Eye (tissue), 1 donor: ENCODE measurements around the gene USP24.
A peak's percentile ranks its signal among the peaks of the same experiment; 100 is the strongest.
"Not testable (repeated sequence)": the region's sequence is repeated elsewhere in the genome, so short reads cannot be mapped to it uniquely, and the experiment has no call there.

Experiments
- DNase-seq: peaks from one replicate; pipeline ENCODE4 v3.0.0-alpha.2; 2015

USP24 gene

GRCh38 chr1:55154616-55155015, 60.5 kb downstream of the USP24 start:
- DNase-seq = no peak

DNA sequence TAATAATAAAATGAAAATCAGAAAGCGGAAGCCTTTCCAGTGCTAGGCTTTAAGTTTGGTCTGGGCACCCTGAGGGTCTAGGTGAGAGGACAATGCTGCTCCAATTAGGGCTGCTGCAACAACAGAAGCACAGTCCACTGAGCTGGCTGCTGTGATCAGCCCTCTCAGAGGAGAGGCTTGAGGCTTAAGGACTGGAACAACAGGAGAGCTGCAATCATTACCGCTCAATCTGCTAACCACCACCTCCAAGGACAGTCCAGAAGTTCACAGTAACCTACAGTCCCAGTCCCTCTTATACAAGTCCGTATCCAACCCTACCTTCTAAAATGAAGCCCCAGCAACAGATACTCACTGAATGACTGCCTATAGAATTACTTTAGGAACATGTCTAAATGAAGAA, 62.1 kb downstream of the USP24 start:
- DNase-seq = peak; percentile 17

GRCh38 chr1:55150880-55151588, 64.1 kb downstream of the USP24 start:
- no peak for DNase-seq

DNA sequence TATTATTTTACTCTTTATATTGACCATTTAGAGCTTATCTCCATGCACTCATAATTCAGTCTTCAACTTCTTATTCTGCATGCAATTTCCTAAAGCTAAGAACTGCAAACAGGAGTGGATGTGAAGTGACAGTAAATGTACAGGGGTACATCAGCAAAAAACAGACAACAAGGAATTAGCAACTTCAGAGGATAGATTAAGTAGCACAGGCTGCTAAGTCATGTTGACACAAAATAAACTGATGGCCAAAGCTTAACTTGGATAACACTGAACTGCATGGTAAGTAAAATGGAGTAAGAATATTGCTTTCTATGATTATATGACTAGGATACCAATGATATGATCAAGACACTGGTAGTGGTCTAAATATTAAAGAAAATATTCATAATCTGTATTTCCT, 66.5 kb downstream of the USP24 start:
- DNase-seq = no peak

DNA sequence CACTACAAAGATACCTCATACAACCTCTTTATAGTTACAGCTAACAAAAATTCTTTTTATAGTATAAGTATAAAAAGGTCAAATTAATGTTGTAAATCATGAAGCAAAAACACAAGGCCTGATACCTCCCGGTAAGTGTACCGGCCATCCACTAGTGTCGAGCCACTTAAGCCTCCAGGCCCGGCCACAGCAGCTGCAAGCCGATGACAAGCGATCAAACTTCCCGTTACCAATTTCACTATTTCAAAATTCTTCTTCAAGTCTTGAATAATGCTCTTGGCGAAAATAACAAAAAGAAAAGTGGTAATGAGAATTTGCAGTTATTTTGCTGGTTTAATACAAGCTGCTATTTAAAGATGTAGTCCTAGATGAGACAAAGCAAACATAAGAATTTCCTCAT, 67.6 kb downstream of the USP24 start:
- no peak for DNase-seq

GRCh38 chr1:55146781-55147180, 68.4 kb downstream of the USP24 start:
- no peak for DNase-seq

- DNase-seq = no peak
These were observed 70.3 kb downstream of the USP24 start for GRCh38 chr1:55144886-55145285.

GRCh38 chr1:55143684-55144083, 71.5 kb downstream of the USP24 start:
- no peak for DNase-seq

DNA sequence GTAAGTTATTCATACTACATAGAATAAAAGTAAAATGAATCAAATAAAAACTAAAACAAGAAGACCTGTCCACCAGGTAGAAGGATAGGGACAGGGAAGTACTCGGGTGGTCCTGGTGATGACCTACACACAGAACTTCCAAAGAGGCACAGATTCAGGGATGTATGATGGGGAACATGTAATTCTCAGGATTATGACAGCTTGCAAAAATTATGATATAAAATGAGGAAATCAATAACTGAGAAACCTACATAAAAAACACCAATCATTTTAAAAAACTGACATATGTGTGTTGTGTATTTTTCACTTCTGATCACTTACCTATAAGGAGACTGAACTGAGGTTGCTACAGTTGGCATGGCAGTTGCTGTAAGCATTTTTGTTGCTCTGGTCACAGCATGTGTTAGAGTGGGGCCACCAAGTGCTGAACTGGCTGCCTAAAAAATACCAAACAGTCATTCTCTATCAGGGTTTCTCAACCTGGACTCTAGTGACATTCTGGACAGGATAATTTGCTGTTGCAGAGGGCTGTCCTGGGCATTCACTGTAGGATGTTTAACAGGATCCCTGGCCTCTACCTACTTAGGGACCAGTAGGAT, 73.8 kb downstream of the USP24 start:
- no peak for DNase-seq

GRCh38 chr1:55140546-55140983, 74.6 kb downstream of the USP24 start:
- peak; percentile 93 for DNase-seq

DNA sequence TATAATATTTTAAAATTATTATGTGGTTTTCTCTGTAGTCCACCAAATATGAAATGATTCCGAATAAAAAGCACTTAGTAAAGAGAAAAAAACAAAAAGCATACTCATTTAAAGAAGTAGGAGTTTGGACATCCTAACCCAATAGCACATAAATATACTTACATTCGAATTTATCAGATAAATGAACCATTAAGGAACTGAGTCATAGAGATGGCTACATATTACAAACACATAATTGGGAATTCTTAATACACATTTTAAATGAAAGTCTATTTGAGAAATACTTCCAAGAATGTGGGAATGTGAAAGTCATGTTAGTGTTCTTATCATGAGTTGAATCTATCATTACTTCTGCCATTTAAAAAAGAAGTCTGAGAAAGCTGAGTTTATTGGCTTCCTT, 75.0 kb downstream of the USP24 start:
- DNase-seq = no peak

DNA sequence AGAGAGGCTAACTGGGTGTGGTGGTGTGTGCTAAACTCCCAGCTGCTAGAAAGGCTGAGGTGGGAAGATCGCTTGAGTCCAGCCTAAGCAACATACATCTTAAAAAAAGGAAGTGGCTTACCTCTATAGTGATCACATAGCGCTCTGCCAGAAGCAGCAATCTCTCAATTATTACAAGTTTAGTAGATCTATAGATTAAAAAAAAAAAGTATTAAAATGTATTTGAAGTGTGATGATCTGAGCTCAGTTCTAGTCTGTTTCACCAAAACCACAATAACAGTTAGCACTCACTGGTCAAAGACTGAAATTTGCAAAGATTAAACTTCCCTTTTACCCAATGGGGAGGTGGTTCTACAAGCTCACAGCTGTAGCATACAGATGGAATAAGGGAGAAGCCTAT, 76.3 kb downstream of the USP24 start:
- DNase-seq = no peak

- DNase-seq = no peak
These were observed 80.9 kb downstream of the USP24 start for GRCh38 chr1:55134152-55134808.

DNA sequence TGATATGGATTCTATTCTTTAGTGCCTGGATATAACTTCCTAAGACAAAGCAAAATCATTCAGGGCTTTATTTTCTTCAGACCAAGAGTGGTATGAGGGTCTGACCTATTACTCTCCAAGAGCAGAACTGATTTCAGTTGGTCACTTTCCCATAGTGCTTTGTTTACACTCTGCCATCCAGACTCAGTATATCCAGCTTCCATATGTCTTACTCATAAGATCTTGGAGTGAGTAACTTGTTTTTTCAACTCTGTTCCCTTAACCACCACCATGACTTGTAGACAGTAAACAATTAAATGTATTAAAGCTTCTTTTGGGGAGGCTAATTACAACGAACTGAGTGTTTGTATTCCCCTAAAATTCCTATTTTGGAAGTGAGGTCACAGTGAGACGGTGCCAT, 83.4 kb downstream of the USP24 start:
- no peak for DNase-seq

DNA sequence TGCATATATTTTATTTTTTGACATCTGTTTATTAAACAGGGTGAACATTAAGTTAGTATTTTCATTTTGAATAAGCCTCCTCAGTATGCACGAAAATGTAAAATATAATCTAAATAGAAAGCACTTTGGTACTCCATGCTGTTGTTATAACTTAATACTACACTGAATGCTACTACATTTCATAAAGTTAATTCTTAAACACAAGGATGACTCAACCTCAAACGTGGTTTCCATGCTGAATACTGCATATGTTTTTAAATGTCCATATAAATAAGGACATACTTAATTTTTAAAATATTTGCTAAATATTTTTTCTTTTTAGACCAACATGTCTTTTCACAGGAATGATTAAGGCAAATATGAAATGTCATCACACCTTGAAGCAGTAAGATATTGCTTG, 83.9 kb downstream of the USP24 start:
- DNase-seq = no peak

DNA sequence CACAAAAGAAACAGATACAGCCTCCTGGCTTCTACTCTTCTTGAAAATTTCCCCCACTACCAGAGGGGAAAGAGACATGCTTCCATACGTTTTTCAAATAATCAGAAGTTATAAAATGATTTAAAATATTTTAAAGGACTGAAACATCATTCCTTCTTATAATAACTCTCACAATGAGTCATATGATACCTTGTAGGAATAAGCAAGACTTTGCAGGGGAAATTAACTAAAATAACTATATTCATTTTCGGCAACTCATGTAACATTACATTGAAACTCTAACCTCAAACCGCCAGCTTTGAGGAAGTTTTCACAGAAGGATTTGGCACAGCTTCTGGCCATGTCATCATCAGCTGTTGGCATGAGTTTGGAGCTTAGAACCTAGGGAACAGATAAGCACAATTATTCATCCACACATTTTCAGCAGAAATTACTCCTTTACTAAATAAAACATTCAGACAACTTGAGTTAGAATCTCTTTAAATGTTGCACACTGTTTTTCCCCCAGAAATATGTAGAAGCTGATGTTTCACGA, 85.9 kb downstream of the USP24 start:
- DNase-seq = no peak

DNA sequence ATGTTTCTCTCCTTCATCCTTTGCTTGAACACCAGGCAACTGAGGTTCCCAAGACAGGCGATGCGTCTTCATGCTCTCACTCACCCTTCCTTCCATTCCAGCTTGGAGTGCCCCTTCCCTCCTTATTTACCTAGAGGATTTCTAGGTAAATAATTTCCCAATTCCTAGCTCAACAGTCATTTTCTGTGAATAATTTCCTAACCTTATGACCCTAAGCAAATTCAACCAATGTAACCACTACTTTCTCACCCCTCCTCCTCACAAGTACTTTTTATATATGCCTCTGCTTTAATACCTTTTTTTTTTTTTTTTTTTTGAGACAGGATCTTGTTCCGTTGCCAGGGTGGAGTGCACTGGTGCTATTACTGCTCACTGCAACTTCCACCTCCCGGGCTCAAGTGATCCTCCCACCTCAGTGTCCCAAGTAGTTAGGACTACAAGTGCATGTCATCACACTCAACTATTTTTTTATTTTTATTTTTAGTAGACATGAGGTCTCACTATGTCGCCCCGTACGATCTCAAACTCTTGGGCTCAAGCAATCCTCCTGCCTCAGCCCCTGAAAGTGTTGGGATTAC, 86.7 kb downstream of the USP24 start:
- DNase-seq = no peak

DNA sequence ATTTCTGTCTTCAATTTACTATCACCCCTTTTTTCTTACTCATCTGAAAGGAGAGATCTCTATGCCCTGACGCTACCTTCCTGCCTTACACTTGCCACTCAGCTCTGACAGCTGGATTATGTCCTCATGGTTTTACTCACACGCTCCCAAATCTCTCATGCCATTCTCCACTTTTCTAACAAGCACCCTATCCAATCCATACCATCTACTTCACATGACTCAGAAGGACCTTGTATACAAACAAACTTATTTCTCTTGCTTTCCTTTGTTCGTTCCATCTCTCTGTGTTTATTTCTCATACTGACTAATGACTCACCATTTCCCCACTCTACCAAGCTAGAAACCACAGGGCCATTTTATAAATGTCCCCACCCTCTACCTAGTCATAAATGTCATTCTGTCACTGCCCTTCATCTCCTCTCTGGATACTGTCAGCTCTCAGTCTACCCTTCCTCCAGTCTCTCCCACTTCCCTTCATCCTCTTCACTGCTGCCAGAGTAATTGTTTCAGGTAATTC, 87.3 kb downstream of the USP24 start:
- no peak for DNase-seq

DNA sequence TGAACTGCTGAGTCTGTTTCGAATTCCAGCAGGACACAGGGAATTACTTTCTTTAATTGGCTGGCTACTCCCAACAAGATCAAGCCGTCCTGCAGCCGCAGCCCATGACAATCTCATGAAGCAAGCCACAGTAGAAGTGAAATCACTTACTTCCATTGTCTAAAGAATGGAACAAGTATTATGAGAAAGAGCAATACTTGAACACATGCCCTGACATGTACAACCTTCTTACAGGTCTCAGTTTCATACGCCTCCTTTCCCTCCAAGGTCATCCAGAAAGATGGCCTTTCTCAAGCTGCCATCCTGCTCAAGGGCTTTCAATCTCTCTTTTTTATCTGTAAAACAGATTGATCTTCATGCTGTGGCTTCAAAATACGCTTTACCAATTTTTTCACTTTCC, 90.7 kb downstream of the USP24 start:
- no peak for DNase-seq

DNA sequence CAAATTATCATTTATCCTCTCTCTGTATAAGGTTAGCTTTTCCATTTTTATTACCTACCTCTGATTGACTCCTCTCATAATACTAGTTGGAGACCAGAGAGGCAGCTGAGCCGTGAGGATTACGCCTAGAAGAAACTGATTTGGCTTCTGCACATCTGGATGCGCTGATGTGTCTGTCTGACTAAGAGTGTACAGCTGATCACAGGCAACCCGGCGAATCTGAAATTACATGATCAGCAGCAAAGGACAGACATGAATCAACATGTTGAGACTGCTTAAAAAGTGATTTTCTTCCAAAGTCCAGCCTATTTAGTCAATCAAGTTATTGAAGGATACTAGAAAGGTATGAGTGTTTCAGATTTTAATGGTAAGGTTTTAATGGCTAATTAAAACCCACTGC, 94.6 kb downstream of the USP24 start:
- DNase-seq = no peak

DNA sequence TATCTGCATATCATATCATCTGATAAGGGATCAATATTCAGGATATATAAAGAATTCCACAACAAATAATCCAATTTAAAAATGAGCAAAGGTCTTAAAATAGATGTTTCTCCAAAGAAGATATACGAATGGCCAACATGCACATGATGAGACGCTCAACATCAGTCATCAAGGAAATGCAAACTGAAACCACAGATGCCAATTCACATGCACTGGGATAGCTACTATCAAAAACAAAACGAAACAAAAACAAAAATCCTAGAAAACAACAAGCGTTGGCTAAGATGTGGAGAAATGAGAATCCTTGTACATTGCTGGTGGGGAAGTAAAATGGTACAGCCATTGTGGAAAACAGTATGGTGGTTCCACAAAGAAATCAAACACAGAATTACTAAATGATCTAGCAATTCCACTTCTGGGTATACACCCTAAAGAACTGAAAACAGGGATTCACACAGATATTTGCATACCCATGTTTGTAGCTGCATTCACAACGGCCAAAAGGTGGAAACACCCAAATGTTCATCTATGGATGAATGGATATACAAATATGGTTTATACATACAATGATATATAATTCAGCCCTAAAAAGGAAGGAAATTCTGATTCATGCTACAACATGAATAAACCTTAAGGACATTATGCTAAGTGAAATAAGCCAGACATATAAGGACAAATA, 96.4 kb downstream of the USP24 start:
- no peak for DNase-seq

GRCh38 chr1:55117941-55118340, 97.2 kb downstream of the USP24 start:
- DNase-seq = no peak

- DNase-seq = not testable (repeated sequence)
These were observed 106.2 kb downstream of the USP24 start for GRCh38 chr1:55109005-55109404.
